ENCODE results near the gene ZNF516.

DNA sequence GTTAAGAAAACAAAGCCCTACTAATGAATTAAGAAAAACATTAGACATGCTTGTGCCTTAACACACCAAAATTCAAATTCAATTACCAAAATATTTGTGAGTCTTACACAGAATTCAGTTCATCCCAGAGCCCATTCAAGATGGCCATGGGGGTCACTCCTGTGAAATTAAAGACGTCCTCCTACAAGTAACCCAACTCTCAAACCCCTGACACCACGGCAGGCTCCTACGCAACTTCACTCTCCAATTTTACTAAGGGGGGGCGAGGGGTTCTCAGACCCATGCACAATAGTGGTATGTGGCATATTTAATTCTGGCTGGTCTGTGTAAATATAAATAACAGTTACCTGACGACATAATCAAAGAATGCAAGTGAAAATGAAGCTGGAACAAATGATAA lies 5.0 kb downstream of the ZNF516 start:
- TF ChIP-seq POLR2AphosphoS5 (IDR thresholded peaks at IDR 0.05; ENCODE audit: low read depth, low read length) (no peak), POLR2A (IDR thresholded peaks at IDR 0.05; ENCODE audit: low read depth, low read length) (no peak)

Data from GM12892 (cell line).